ENCODE data around the gene ZGRF1.
"Not testable (repeated sequence)": the region's sequence is repeated elsewhere in the genome, so short reads cannot be mapped to it uniquely, and the experiment has no call there.

The ZGRF1 gene

DNA sequence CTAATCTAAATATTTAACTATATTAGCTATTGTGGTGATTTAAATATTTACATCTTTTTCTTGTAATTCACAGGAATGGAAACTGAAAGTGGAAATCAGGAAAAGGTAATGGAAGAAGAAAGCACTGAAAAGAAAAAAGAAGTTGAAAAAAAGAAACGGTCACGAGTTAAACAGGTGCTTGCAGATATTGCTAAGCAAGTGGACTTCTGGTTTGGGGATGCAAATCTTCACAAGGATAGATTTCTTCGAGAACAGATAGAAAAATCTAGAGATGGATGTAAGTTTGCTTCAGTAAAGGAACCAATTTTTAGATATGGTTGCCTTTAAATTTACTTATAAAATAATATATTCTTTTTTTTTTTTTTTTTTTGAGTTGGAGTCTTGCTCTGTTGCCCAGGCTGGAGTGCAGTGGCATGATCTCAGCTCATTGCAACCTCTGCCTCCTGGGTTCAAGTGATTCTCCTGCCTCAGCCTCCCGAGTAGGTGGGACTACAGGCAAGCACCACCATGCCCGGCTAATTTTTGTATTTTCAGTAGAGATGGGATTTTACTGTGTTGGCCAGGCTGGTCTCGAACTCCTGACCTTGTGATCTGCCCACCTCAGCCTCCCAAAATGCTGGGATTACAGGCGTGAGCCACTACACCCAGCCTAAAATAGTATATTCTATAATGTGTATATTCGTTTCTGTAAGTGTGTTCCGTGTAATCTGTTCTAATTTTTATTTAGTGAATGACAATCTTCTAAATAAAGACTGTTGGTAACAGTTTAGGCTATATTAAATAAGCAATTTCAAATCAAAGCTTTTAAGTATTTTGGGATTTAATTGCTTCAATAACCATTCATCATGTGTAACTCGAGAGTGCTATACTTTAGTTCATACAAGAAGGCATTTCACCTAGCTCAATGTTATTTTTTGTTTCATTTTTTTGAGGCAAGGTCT is 8.2 kb upstream of the ZGRF1 start:
- not testable (repeated sequence) for DNase-seq

DNA sequence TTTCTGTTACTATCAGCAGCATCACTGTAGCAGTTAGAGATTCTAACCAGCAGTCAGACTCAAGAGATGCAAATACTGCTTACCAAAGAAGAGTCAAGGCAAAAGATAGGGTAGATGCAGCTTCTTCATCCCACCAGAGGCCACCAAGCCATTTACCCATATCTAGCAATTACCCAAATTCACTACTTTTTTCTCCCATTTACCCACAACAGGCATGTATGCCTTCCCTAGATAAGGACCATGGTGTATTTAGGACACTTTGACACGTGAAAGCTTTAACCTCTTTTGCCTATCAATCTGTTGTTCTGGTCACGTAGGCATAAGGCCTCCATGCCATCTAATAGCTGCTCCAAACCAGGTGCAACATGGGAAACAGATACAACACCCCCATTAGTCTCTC is 5.8 kb upstream of the ZGRF1 start:
- no peak for DNase-seq

DNA sequence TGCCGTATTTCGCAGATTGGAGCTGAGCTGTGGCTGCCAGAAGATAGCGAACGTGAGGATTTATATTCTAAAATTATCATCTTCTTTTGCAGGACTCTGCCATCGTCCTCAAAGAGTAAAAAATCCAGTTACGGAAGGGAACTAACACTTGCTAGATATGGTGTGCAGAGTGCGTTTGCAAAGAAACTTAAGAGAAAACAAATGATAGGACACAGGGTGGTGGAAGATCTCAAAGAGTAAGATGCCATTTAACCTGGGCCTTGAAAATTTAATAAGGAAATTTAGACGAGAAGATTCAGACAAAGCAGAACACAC is 800 bp upstream of the ZGRF1 start:
- DNase-seq: no peak

DNA sequence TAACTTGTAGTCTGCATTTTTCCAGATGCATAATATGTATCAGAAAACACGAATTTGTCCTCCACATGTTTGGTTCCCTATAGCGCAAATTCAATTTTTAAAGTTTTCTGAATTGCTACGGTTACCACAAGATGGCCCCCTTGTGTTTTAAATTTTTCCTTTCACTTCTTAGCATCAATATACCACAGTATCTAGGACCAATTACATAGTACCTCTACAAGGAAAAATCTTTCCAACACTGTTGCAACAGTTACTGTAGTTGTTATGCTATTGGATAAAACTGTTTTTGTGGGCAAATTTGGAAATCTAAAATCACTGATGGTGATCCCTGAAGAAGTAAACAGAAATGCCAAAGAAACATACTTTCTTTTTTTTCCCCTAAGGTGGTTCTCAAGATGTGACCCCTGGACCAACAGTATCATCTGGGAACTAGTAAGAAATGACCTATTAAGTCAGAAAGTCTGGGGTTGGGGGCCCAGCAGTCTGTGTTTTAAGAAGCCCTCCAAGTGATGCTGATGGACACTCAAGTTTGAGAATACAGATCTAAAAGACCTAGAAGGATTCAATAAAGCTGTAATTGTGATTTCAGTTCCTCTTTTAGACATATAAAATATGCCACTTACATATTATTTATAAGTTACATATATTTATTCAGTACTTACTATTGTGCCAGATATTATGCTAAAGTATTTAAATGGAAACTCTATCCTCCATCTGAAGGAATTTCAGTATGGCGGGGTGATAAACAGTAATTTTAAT is 3.1 kb downstream of the ZGRF1 start:
- DNase-seq: peak; percentile 49

DNA sequence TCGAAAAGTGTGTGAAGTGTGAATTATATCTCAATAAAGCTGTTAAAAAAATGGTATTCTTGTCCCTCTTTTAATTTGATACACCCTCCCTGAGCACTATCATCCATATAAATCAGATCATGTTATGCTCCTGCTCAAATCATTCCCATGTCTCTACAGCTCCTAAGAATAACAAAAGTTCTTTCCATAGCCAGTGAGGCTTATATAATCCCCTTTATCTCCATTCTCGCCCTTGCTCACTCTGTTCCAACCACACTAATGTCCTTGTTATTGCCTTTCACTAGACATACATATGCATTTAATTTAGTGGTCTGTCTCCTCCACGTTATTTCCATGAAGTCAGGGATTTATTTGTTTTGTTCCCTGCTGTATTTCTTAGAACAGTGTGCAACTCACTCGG is 10.5 kb downstream of the ZGRF1 start:
- no peak for DNase-seq

DNA sequence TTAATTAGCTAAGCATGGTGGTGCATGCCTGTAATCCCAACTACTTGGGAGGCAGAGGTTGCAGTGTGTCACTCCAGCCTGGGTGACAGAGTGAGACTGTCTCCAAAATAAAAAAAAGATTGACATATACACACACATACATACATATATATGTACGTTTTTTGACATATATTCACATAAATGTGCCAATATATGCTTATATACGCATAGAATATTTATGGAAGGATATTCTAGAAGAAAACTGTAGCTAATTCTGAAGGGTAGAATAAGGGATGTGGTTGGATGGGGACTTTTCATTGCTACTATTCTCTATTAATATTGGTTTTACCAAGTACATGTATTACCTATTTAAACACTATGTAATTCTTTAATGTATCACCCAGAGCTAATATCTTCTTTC is 19.7 kb downstream of the ZGRF1 start:
- DNase-seq: no peak

DNA sequence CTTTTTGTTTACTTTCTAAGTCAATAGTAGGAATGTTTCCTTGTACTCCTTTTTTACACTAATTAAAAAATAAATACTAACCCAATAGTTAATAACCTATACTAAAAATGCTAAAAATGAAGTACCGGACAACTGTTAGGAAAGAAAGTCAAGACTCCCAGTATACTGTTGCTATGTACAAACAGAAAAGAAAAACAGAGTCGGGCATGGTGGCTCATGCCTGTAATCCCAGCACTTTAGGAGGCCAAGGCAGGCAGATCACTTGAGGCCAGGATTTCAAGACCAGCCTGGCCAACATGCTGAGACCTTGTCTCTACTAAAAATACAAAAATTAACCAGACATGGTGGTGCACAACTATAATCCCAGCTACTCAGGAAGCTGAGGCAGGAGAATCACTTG is 23.9 kb downstream of the ZGRF1 start:
- DNase-seq: not testable (repeated sequence)

DNA sequence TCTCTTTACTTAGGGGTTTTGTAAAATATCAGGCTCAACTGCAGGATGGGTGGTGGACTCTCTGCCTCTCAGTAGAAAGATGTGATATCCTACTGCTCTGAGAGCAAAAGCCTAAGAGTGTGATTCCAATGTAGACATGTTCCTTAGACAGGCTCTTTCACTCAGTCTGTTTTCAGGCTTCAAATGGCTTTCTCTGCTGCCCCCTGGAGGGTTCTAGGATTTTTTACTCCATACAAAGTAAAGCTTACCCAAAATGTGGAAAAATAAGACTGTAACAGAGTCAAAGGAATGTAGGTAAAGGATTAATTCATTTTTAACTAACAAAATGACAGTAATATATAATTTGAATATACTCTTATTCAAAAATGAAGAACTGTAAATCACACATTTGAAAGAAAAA is 32.1 kb downstream of the ZGRF1 start:
- peak; percentile 35 for DNase-seq

DNA sequence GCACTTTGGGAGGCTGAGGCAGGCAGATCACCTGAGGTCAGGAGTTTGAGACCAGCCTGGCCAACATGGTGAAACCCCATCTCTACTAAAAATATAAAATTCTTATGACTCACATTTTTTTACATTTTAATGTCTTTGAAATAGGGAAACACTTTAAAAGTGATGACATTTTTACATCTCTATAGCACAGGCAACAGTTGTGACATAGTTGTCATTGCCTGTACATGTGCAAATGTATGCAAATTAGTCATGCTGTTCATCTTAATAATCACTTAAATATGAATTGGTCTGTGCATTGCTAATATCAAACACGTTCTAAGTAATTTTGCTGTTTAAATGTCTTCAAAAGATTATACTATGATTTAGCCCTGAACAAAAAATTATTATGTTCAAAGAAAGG is 41.7 kb downstream of the ZGRF1 start:
- no peak for DNase-seq

DNA sequence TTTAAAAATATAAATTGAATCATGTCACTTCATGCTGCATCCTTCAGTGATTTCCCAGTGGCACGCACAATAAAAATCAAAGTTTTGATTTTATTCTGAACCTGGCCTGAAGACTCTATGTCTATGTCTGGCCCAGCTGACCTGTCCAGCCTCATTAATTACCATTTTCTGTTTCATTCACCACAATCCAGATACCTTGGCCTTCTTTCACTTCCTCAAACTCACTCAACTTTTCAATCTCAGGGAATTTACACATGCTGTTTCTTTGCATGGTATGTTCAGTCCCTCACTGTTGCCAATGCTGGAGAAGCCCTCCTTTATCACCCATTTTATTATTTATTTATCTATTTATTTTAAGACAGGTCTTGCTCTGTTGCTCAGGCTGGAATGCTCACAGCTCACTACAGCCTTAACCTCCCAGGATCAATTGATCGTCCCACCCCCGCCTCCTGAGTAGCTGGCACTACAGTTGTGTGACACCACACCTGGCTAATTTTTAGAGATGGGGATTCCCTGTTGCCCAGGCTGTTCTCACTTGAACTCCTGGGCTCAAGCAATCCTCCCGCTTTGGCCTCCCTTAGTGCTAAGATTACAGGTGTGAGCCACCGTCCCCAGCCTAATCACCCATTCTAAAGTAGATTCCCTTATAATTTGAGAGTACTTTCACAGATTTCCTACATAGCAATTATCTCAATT is 43.1 kb downstream of the ZGRF1 start:
- no peak for DNase-seq

DNA sequence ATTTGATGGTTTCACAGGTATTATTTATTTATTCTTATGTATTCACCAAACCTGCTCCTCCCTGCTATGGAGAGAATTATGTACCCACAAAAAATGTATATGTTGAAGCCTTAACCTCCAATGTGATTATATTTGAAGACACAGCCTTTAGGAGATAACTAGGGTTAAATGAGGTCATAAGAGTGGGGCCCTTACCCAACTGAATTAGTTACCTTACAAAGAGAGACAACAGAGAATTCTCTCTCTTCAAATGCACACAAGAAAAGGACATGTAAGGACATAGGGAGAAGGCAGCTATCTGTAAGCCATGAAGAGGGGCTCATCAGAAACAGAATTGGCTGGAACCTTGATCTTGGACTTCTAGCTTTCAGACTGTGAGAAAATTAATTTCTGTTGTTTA is 44.0 kb downstream of the ZGRF1 start:
- no peak for DNase-seq

DNA sequence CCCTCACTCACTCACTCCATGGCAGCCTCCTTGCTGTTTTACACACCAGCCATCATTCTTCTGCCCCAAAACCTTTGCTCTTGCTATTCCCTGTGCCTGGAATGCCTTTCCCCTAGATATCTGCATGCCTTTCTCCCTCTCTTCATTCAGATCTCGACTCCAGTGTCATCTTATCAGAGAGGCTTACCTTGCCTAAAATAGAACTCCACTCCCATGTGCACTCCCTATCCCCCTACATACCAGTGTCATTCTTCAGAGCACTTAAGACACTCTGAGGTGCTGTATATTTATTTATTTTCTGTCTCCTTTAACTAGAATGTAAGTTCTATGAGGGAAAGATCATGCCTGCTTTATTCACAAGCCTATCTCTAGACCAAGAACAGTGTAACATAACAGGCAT is 45.1 kb downstream of the ZGRF1 start:
- DNase-seq: no peak

DNA sequence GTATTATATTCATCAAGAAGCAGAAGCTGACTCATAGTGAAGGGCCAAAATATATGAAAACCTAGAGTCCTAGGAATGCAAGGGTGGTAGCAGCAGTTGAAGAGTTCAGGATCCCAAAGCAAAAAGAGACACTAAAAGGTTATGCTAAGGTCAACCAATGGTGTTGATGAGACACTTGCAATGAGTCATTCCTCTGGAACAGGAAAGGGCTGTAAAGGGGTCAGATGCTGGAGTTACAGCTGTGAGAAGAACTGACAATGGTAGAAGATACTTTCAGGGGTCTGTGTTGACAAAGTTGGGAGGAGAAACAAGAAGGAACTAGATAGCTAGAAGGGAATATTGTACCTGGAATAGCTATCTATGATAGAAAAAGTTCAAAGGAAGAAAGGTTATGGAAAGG is 47.5 kb downstream of the ZGRF1 start:
- DNase-seq: no peak

DNA sequence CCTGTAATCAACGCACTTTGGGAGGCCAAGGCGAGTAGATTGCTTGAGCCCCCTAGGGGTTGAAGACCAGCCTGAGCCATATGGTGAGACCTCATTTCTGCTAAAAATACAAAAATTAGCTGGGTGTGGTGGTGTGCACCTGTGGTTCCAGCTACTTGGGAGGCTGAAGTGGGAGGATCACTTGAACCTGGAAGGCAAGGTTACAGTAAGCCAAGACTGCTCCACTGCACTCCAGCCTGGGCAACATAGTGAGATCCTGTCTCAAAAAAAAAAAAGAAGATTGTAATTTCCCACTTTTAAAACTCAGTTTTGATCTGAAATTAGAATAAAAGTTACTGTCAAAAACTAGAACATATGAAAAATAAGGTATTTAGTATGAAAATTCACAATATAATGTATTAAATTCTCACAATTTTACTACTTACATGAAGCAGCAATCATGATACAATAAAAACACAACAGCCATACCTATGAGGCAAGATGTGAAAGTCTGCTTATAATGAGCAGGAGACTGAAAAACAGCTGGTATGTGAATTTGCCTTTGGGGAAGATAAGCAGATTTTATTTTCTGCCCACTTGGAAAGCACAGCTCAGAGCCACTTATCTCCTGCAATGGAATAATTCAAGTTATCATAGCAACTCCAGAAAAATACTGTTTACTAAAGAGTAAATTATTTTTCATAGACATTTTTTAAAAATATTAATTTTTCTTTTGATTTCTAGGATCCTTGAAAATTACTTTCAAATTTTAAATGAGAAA is 50.6 kb downstream of the ZGRF1 start:
- no peak for DNase-seq

DNA sequence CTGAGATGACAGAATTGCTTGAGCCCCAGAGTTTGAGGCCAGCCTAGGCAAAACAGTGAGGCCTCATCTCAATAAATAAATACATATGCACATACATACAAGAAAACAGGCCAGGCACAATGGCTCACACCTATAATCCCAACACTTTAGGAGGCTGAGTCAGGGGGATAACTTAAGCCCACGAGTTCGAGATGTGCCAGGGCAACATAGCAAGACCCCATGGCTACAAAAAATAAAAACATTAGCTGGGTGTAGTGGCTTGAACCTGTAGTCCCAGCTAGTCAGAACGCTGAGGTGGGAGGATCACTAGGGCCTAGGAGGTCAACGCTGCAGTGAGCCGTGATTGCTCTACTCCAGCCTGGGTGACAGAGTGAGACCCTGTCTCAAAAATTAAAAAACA is 69.2 kb downstream of the ZGRF1 start:
- DNase-seq: no peak

DNA sequence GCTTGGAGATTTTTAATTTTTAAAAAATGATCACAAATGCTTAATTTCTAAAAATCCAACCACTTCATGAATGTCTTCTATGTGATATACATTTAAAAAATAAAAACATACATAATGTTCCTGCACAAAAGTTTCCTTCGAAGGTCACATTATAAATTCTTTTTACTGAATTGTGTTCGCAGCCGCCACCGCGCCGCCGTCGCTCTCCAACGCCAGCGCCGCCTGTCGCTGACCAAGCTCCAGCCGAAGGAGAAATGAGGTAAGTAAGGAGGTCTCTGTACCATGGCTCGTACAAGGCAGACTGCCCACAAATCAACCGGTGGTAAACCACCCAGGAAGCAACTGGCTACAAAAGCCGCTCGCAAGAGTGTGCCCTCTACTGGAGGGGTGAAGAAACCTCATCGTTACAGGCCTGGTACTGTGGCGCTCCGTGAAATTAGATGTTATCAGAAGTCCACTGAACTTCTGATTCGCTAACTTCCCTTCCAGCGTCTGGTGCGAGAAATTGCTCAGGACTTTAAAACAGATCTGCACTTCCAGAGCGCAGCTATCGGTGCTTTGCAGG is 71.9 kb downstream of the ZGRF1 start:
- no peak for DNase-seq

DNA sequence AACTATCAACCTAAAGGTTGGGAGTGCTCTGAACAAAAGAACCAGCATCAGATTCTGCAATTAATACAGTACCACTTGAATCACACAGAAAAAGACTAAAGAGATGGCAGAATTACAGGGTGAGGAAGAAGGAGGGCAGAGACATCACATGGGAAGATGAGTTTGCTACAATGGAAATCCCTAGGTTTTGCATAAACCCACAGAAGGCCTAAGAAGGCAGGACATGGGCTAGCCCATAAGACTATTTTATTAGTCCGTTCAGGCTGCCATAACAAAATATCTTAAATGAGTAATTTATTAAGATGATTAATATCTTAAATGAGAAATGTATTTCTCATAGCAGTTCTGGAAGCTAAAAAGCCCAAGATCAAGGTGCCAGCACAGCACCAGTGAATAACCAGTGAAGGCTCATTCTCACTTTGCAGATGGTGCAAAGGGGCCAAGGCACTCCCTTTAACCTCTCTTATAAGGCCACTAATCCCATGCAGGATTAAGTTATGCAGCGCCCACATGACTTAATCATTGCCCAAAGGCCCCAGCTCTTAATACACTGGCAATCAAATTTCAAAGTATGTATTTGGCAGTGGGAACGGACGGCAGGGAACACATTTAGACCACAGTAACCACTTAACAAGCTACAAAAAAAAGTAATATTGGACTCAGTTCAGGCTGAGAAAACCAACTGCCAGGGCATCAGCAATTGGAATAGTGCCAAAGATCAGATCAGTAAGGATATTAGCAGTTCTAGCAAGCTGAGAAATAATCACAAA is 73.1 kb downstream of the ZGRF1 start:
- DNase-seq: no peak

DNA sequence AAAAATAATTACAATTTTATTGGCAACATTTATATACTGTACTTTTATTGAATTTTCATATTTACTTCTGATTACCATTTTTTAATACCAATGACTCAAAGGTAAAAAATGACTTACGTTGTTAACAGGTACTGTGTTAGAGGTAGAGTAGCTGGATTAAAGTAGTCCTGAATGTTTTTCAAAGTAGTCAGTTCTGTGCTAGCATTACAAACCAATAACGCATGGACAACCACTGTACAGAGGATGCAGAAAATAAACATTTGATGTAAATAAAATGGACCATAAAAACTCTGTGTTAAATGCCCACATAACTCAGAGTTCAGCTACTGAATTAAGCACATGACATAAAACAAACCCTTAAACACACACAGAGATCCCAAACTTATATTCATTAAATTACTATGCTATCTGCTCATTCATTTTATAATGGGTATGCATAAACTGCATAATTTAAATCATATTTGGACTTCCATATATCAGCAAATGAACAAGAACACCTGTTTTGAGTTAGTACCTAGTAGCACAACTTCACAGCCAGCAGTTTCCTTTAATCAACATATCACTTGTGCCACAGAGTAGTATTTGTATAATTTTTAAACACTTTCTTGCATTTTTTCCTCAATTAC is 74.3 kb downstream of the ZGRF1 start:
- no peak for DNase-seq

DNA sequence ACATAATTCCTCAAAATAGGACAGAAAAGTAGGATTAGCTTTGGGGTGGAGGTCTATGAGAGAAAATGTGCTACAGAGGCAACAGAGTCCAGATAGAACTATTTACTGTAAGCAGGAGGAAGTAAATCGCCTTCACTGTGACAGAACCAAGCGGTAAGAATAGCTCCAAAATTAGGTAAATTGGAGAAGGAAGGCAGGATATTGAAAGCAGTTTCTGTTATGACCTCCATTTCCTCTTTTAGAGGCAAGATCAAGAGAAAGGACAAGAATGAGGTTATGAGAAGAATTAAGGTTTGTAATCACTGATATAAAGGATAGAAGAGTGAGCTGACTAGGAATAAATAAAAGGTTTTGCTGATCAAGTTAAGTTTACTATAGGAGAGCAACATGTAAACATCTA is 76.6 kb downstream of the ZGRF1 start:
- no peak for DNase-seq

DNA sequence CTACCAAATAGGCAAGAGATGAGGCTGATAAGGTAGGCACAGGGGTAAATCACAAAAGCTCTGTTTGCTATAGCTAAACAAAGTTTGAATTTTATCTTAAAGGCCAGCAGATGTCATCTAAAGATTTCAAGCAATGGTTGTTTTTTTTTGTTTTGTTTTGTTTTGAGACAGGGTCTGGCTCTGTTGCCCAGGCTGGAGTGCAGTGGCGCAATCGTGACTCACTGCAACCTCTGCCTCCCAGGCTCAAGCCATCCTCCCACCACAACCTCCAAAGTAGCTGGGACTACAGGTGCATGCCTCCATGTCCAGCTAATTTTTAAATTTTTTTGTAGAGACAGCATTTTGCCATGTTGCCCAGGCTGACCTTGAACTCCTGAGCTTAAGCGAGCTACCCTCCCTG is 77.7 kb downstream of the ZGRF1 start:
- no peak for DNase-seq

DNA sequence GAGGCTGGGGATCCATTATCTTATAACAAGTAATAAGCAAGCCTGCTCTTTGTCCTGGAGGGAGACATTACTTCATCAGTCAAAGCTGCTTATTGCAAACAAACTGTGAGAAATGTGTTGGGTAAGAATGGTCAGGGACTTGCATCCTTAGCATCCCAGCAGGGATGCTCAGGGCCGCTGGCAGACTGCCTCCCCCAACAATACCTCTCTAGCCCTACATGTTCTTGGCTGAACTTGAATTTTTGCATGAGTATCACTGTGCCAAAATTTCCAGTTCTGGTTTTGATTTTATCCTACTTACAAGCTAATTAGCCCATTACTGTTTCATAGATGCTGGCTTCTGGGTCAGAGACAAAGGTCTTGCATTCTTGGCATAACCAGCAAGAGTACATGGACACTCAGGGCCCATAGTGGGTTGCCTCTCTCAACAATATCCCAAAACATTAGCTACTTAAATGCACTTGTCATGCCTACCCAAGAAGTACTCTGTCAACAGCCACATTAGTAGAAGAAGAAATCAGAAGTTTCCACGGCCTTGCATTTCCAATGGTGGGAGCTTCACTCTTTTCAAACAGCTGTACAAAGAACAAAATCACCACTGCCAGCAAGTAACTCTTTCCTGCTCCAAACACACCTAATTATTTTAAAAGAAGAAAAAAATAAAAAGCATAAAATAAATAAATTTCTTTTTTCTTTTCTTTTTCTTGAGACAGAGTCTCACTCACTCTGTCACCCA is 78.9 kb downstream of the ZGRF1 start:
- no peak for DNase-seq

Measured in activated CD4-positive, alpha-beta T cell treated with anti-CD3 and anti-CD28 coated beads, Interleukin-2, amount 50 U/mL, for 16 hours (primary cell).